WTC11 (cell line): ENCODE measurements around the gene CRACR2A. TPM values are rescaled to one million over a fixed set of nuclear protein-coding genes. Genes with fewer than 3 reads are reported as not detected.
A peak's percentile ranks its signal among the peaks of the same experiment; 100 is the strongest.

Experiments
- ATAC-seq: fragments of 200-7000 bp; cut with Tn5 transposase; 2 replicates; pipeline ENCODE4 v1.10.0; 2021; ENCODE audit warnings: mild to moderate bottlenecking, moderate library complexity
- CTCF ChIA-PET: fragments of 300-600 bp; sonication (Branson Sonifier 250); formaldehyde crosslinking; loops from one replicate; lab custom pipeline; 2021; ENCODE audit warnings: antibody characterized with exemption; lab: Charles Lee
- POLR2A ChIA-PET: fragments of 350-600 bp; sonication (Branson Sonifier 250); formaldehyde crosslinking; loops from one replicate; lab custom pipeline; 2021; ENCODE audit warnings: antibody characterized with exemption; lab: Charles Lee
- DNase-seq: peaks from one replicate; pipeline ENCODE4 v3.0.0; 2021; ENCODE audit warnings: low spot score
- H3K27ac Mint-ChIP-seq: 2 replicates; pipeline ENCODE4 v1.8.0; 2021; ENCODE audit warnings: mixed read lengths
- H3K27me3 Mint-ChIP-seq: 2 replicates; pipeline ENCODE4 v1.8.0; 2021; ENCODE audit warnings: low read depth, mild to moderate bottlenecking, moderate library complexity, mixed read lengths
- H3K36me3 Mint-ChIP-seq: 2 replicates; pipeline ENCODE4 v1.8.0; 2021; ENCODE audit warnings: mixed read lengths
- H3K4me1 Mint-ChIP-seq: 2 replicates; pipeline ENCODE4 v1.8.0; 2022; ENCODE audit warnings: mixed read lengths
- H3K4me3 Mint-ChIP-seq: 2 replicates; pipeline ENCODE4 v1.8.0; 2021; ENCODE audit warnings: mild to moderate bottlenecking, moderate library complexity, mixed read lengths
- H3K9me3 Mint-ChIP-seq: 2 replicates; pipeline ENCODE4 v1.8.0; 2021; ENCODE audit warnings: mixed read lengths
- AFF4 ChIP-seq: sonication (generic); formaldehyde crosslinking; IDR thresholded peaks from 2 replicates; pipeline ENCODE4 v1.8.1; 2023; ENCODE audit warnings: mild to moderate bottlenecking, missing genetic modification reagents, borderline replicate concordance
- ATF3 ChIP-seq: sonication (generic); formaldehyde crosslinking; conservative IDR thresholded peaks from 2 replicates; pipeline ENCODE4 v1.8.1; 2022; ENCODE audit warnings: mild to moderate bottlenecking, missing genetic modification reagents
- CREB1 ChIP-seq: sonication (generic); formaldehyde crosslinking; IDR thresholded peaks from 2 replicates; pipeline ENCODE4 v1.8.0; 2023; ENCODE audit warnings: mild to moderate bottlenecking, missing genetic modification reagents
- CREM ChIP-seq: sonication (generic); formaldehyde crosslinking; IDR thresholded peaks from 2 replicates; pipeline ENCODE4 v1.8.1; 2022; ENCODE audit warnings: mild to moderate bottlenecking, missing genetic modification reagents, moderate library complexity
- CTCF ChIP-seq: fragments of 200-600 bp; IDR thresholded peaks from 2 replicates; pipeline ENCODE4 v1.8.0; 2022; ENCODE audit warnings: antibody characterized with exemption
- E2F5 ChIP-seq: sonication (generic); formaldehyde crosslinking; IDR thresholded peaks from 2 replicates; pipeline ENCODE4 v1.8.1; 2022; ENCODE audit warnings: mild to moderate bottlenecking, moderate library complexity, missing genetic modification reagents
- ESRRA ChIP-seq: sonication (generic); formaldehyde crosslinking; IDR thresholded peaks from 2 replicates; pipeline ENCODE4 v1.8.1; 2022; ENCODE audit warnings: mild to moderate bottlenecking, missing genetic modification reagents, borderline replicate concordance
- ETV6 ChIP-seq: sonication (generic); formaldehyde crosslinking; IDR thresholded peaks from 2 replicates; pipeline ENCODE4 v1.8.1; 2022; ENCODE audit warnings: mild to moderate bottlenecking, missing genetic modification reagents
- HMGXB4 ChIP-seq: sonication (generic); formaldehyde crosslinking; IDR thresholded peaks from 2 replicates; pipeline ENCODE4 v1.8.1; 2023; ENCODE audit warnings: mild to moderate bottlenecking, moderate library complexity, missing genetic modification reagents
- JAZF1 ChIP-seq: fragments of 250-450 bp; sonication (Bioruptor Pico); IDR thresholded peaks from 2 replicates; pipeline ENCODE4 v1.9.0; 2021; ENCODE audit warnings: moderate library complexity, mild to moderate bottlenecking, inconsistent platforms
- RORB ChIP-seq: fragments of 250-450 bp; sonication (Bioruptor Pico); IDR thresholded peaks from 2 replicates; pipeline ENCODE4 v1.9.0; 2021; ENCODE audit warnings: mild to moderate bottlenecking
- SMAD4 ChIP-seq: sonication (generic); formaldehyde crosslinking; IDR thresholded peaks from 2 replicates; pipeline ENCODE4 v1.8.0; 2022; ENCODE audit warnings: mild to moderate bottlenecking, missing genetic modification reagents
- SOX15 ChIP-seq: fragments of 250-450 bp; sonication (Bioruptor Pico); IDR thresholded peaks from 2 replicates; pipeline ENCODE4 v1.9.0; 2021; ENCODE audit warnings: mild to moderate bottlenecking
- SP1 ChIP-seq: sonication (generic); formaldehyde crosslinking; conservative IDR thresholded peaks from 2 replicates; pipeline ENCODE4 v1.8.1; 2022; ENCODE audit warnings: missing genetic modification reagents
- TEAD1 ChIP-seq: sonication (generic); formaldehyde crosslinking; IDR thresholded peaks from 2 replicates; pipeline ENCODE4 v1.8.0; 2022; ENCODE audit warnings: mild to moderate bottlenecking, missing genetic modification reagents
- TEAD4 ChIP-seq: sonication (generic); formaldehyde crosslinking; IDR thresholded peaks from 2 replicates; pipeline ENCODE4 v1.8.0; 2022; ENCODE audit warnings: mild to moderate bottlenecking, missing genetic modification reagents
- TP53 ChIP-seq: sonication (generic); formaldehyde crosslinking; IDR thresholded peaks from 2 replicates; pipeline ENCODE4 v1.8.1; 2023; ENCODE audit warnings: mild to moderate bottlenecking, missing genetic modification reagents
- ZNF219 ChIP-seq: sonication (generic); formaldehyde crosslinking; IDR thresholded peaks from 2 replicates; pipeline ENCODE4 v1.8.0; 2023; ENCODE audit warnings: missing genetic modification reagents, mild to moderate bottlenecking, borderline replicate concordance
- ZNF263 ChIP-seq: sonication (generic); formaldehyde crosslinking; IDR thresholded peaks from 2 replicates; pipeline ENCODE4 v1.8.1; 2022; ENCODE audit warnings: low read depth, mild to moderate bottlenecking, moderate library complexity, missing genetic modification reagents
- ZNF396 ChIP-seq: fragments of 250-450 bp; sonication (Bioruptor Pico); IDR thresholded peaks from 2 replicates; pipeline ENCODE4 v1.8.0; 2021; ENCODE audit warnings: mild to moderate bottlenecking, moderate library complexity, borderline replicate concordance
- ZNF671 ChIP-seq: fragments of 250-450 bp; sonication (Bioruptor Pico); IDR thresholded peaks from 2 replicates; pipeline ENCODE4 v1.8.0; 2021; ENCODE audit warnings: mild to moderate bottlenecking
- total RNA-seq: library from RNA; stranded (reverse); gene quantifications from 3 replicates; pipeline ENCODE4 v1.2.3, GENCODE V29; 2021

CRACR2A gene
- total RNA-seq, 1 experiment from 2014 or later: 2.6 TPM

- H3K27ac Mint-ChIP-seq: no peak overlapping the region
- no peak overlapping the region for H3K4me3 Mint-ChIP-seq
- no peaks in the 10 kb centered on the region for H3K36me3 Mint-ChIP-seq
- POLR2A ChIA-PET: no interaction called here
- TF ChIP-seq ETV6 (CRISPR knock-in tag) (no peak), HMGXB4 (CRISPR knock-in tag) (no peak), ZNF671 (CRISPR knock-in tag) (no peak), TP53 (no peak), JAZF1 (CRISPR knock-in tag) (no peak), ESRRA (no peak), E2F5 (CRISPR knock-in tag) (no peak), CREM (CRISPR knock-in tag) (no peak), TEAD4 (CRISPR knock-in tag) (no peak)
- TF ChIP-seq, all 79 proteins: peak for 0
- CTCF ChIA-PET: no interaction called here
- no peaks in the 10 kb centered on the region for H3K9me3 Mint-ChIP-seq
- H3K27me3 Mint-ChIP-seq: peaks cover 3% of the 10 kb centered on the region; the same call in 1 of the 2 replicates
- H3K4me1 Mint-ChIP-seq: peaks cover 16% of the 10 kb centered on the region
- DNase-seq (no peak), ATAC-seq (no peak)
These were observed 111.4 kb downstream of the CRACR2A start for GRCh38 chr12:3641428-3642018.

GRCh38 chr12:3636328-3636727 lies 116.6 kb downstream of the CRACR2A start:
- no peak for ATAC-seq
- TF ChIP-seq SMAD4 (CRISPR knock-in tag) (no peak), HMGXB4 (CRISPR knock-in tag) (no peak), SP1 (CRISPR knock-in tag) (no peak), ZNF219 (CRISPR knock-in tag) (no peak), ZNF396 (no peak), CTCF (no peak), ETV6 (CRISPR knock-in tag) (no peak)
- H3K9me3 Mint-ChIP-seq: no peaks in the 10 kb centered on the region

GRCh38 chr12:3634348-3634747 lies 118.6 kb downstream of the CRACR2A start:
- Mint-ChIP-seq H3K27me3 (peaks cover 3% of the 10 kb centered on the region; the same call in 1 of the 2 replicates), H3K4me3 (no peak overlapping the region), H3K4me1 (peaks cover 23% of the 10 kb centered on the region), H3K9me3 (no peaks in the 10 kb centered on the region), H3K27ac (no peak overlapping the region), H3K36me3 (no peaks in the 10 kb centered on the region)
- no peak for DNase-seq
- ChIA-PET POLR2A (interaction anchor here (0.8 kb wide), 1 partner anchor 98 kb away, joined by 3 read pairs; no protein-coding TSS in a partner anchor), CTCF (interaction anchor here (1.1 to 2.3 kb wide), 2 partner anchors 118 to 334 kb away, joined by 4 to 10 read pairs; partner anchors contain the start of gene CRACR2A)
- peak; percentile 38; the same call in 1 of the 2 replicates for ATAC-seq
- TF ChIP-seq SOX15 (CRISPR knock-in tag) (no peak), TEAD1 (CRISPR knock-in tag) (no peak), RORB (CRISPR knock-in tag) (no peak), ATF3 (CRISPR knock-in tag) (no peak), ZNF263 (CRISPR knock-in tag) (no peak), CREB1 (no peak), AFF4 (CRISPR knock-in tag) (no peak)

More at GRCh38 chr12:3636328-3636727, 116.6 kb downstream of the CRACR2A start:
- Mint-ChIP-seq H3K4me1 (peaks cover 23% of the 10 kb centered on the region), H3K27ac (no peak overlapping the region), H3K27me3 (peaks cover 3% of the 10 kb centered on the region; the same call in 1 of the 2 replicates), H3K4me3 (no peak overlapping the region), H3K36me3 (no peaks in the 10 kb centered on the region)
- ChIA-PET CTCF (interaction anchor here (1.0 kb wide), 1 partner anchor 336 kb away, joined by 4 read pairs; no protein-coding TSS in a partner anchor), POLR2A (no interaction called here)
- no peak for DNase-seq
